HG03280 (cell line): ENCODE results near the gene POLR1E.
A peak's percentile ranks its signal among the peaks of the same experiment; 100 is the strongest.

Experiments
- ATAC-seq: cut with Tn5 transposase; IDR thresholded peaks from one replicate; pipeline ENCODE4 v1.9.1; 2021; ENCODE audit warnings: mild to moderate bottlenecking, moderate library complexity; ENCODE audit not compliant: unreplicated experiment

Gene POLR1E

GRCh38 chr9:37485389-37486255 lies at the start of gene POLR1E:
Gene POLR1E (plus strand): TSS chr9:37485948. CDS start chr9:37486048, 100 bp downstream.
- ATAC-seq: peak; percentile 94

GRCh38 chr9:37436540-37436939 lies 49.2 kb upstream of the POLR1E start:
- ATAC-seq: no peak

- ATAC-seq: no peak
These were observed 48.7 kb upstream of the POLR1E start for GRCh38 chr9:37437010-37437409.

- no peak for ATAC-seq
These were observed 48.1 kb upstream of the POLR1E start for GRCh38 chr9:37437621-37438020.

- no peak for ATAC-seq
These were observed 47.4 kb upstream of the POLR1E start for GRCh38 chr9:37438359-37438758.

- no peak for ATAC-seq
These were observed 43.9 kb upstream of the POLR1E start for GRCh38 chr9:37441776-37442370.

- ATAC-seq: no peak
These were observed 43.2 kb upstream of the POLR1E start for GRCh38 chr9:37442556-37442955.

- no peak for ATAC-seq
These were observed 42.2 kb upstream of the POLR1E start for GRCh38 chr9:37443566-37443965.

- no peak for ATAC-seq
These were observed 40.9 kb upstream of the POLR1E start for GRCh38 chr9:37444890-37445289.

GRCh38 chr9:37445832-37446231 lies 39.9 kb upstream of the POLR1E start:
- ATAC-seq: no peak

- ATAC-seq: no peak
These were observed 39.3 kb upstream of the POLR1E start for GRCh38 chr9:37446401-37446800.

- no peak for ATAC-seq
These were observed 38.6 kb upstream of the POLR1E start for GRCh38 chr9:37447111-37447510.

GRCh38 chr9:37449862-37450632 lies 35.7 kb upstream of the POLR1E start:
- no peak for ATAC-seq

- no peak for ATAC-seq
These were observed 34.1 kb upstream of the POLR1E start for GRCh38 chr9:37451628-37452027.

- ATAC-seq: no peak
These were observed 33.1 kb upstream of the POLR1E start for GRCh38 chr9:37452611-37453010.

- no peak for ATAC-seq
These were observed 31.9 kb upstream of the POLR1E start for GRCh38 chr9:37453827-37454226.

GRCh38 chr9:37454238-37454637 lies 31.5 kb upstream of the POLR1E start:
- no peak for ATAC-seq

GRCh38 chr9:37455884-37456647 lies 29.7 kb upstream of the POLR1E start:
- no peak for ATAC-seq

- ATAC-seq: no peak
These were observed 28.9 kb upstream of the POLR1E start for GRCh38 chr9:37456817-37457216.

- no peak for ATAC-seq
These were observed 21.7 kb upstream of the POLR1E start for GRCh38 chr9:37464006-37464405.
